OCI-M1 (cell line): ENCODE results near the gene HPCAL1.

Experiments used
- DNase-seq: peaks from one replicate; lab custom pipeline; 2025; lab: John Stamatoyannopoulos, UW

The HPCAL1 gene

GRCh38 chr2:10323535-10323934 lies 20.8 kb downstream of the HPCAL1 start:
- no peak for DNase-seq

GRCh38 chr2:10324095-10324832 lies 21.6 kb downstream of the HPCAL1 start:
- no peak for DNase-seq

- no peak for DNase-seq
Measured at GRCh38 chr2:10325278-10326145, 22.8 kb downstream of the HPCAL1 start.

GRCh38 chr2:10326151-10326616 lies 23.5 kb downstream of the HPCAL1 start:
- DNase-seq, result no peak

- DNase-seq, result no peak
Measured at GRCh38 chr2:10326707-10327594, 24.2 kb downstream of the HPCAL1 start.

- DNase-seq, result no peak
Measured at GRCh38 chr2:10327896-10328669, 25.4 kb downstream of the HPCAL1 start.

GRCh38 chr2:10328670-10329579 lies 26.2 kb downstream of the HPCAL1 start:
- no peak for DNase-seq

- no peak for DNase-seq
Measured at GRCh38 chr2:10329580-10329879, 26.8 kb downstream of the HPCAL1 start.

GRCh38 chr2:10329880-10330699 lies 27.4 kb downstream of the HPCAL1 start:
- no peak for DNase-seq

- no peak for DNase-seq
Measured at GRCh38 chr2:10330700-10331026, 28.0 kb downstream of the HPCAL1 start.

GRCh38 chr2:10331027-10331701 lies 28.5 kb downstream of the HPCAL1 start:
- no peak for DNase-seq

GRCh38 chr2:10331702-10332401 lies 29.1 kb downstream of the HPCAL1 start:
- DNase-seq, result peak; percentile 86

- DNase-seq, result peak; percentile 84
Measured at GRCh38 chr2:10332402-10333246, 29.9 kb downstream of the HPCAL1 start.

- DNase-seq, result peak; percentile 76
Measured at GRCh38 chr2:10333247-10333613, 30.5 kb downstream of the HPCAL1 start.

GRCh38 chr2:10333966-10334365 lies 31.3 kb downstream of the HPCAL1 start:
- no peak for DNase-seq

GRCh38 chr2:10335046-10335840 lies 32.5 kb downstream of the HPCAL1 start:
- no peak for DNase-seq

- no peak for DNase-seq
Measured at GRCh38 chr2:10336283-10336682, 33.6 kb downstream of the HPCAL1 start.
